Mucosa of descending colon (tissue), 3 donors: ENCODE measurements around the gene TMEM161A. TPM values are rescaled to one million over a fixed set of nuclear protein-coding genes. Genes with fewer than 3 reads are reported as not detected.

Experiments used
- ATAC-seq: fragments of 200-7000 bp; cut with Tn5 transposase; one replicate; pipeline ENCODE4 v1.9.1; 2020; ENCODE audit warnings: mild to moderate bottlenecking, moderate library complexity
- DNase-seq, 3 donors: peaks; one replicate each; pipeline ENCODE4 v3.0.0-alpha.2; 2020
- H3K36me3 ChIP-seq: fragments of 200-600 bp; one replicate; pipeline ENCODE4 v1.8.0; 2021; ENCODE audit warnings: low read depth, mild to moderate bottlenecking
- H3K4me1 ChIP-seq: fragments of 200-600 bp; one replicate; pipeline ENCODE4 v1.8.0; 2021; ENCODE audit warnings: low read depth, mild to moderate bottlenecking
- H3K4me3 ChIP-seq: fragments of 200-600 bp; one replicate; pipeline ENCODE4 v1.8.0; 2021; ENCODE audit warnings: mild to moderate bottlenecking
- H3K9me3 ChIP-seq: fragments of 200-600 bp; one replicate; pipeline ENCODE4 v1.8.0; 2021; ENCODE audit warnings: mild to moderate bottlenecking
- intact Hi-C, 2 donors: fragments of 100-400 bp; cut with DNase I in 1 of 2; cut with micrococcal nuclease in 1 of 2; formaldehyde crosslinking; loops; one replicate each; pipeline versions ENCODE4 v1.11.0 to v1.11.1; 2022; cut with DNase I, micrococcal nuclease
- total RNA-seq, 3 donors: library from RNA; stranded (reverse); fragmentation: NEBNext Ultra II Directional in 2 of 3; extraction: Animal tissue kit (Norgen Biotek cat#: 25700) in 2 of 3; gene quantifications; one replicate each; pipeline versions ENCODE4 v1.2.1 to v1.2.4, GENCODE V29; 2021 to 2023
- TF ChIP-seq, protein P1 (sequence below): fragments of 200-600 bp; IDR thresholded peaks from one replicate; pipeline ENCODE4 v1.8.0; 2022; ENCODE audit warnings: antibody characterized with exemption, mild to moderate bottlenecking
- donor health status: DM: no; HTN: no; CAD: no; lungs with moderate emphysema.
- donor health status: DM: no; HTN: no; CAD: no.
- donor health status: DM: no; HTN: yes; CAD: no.

Gene TMEM161A
- total RNA-seq, 3 donors from 2014 or later = 14.7 to 23.4 (median 17.6) TPM

DNA sequence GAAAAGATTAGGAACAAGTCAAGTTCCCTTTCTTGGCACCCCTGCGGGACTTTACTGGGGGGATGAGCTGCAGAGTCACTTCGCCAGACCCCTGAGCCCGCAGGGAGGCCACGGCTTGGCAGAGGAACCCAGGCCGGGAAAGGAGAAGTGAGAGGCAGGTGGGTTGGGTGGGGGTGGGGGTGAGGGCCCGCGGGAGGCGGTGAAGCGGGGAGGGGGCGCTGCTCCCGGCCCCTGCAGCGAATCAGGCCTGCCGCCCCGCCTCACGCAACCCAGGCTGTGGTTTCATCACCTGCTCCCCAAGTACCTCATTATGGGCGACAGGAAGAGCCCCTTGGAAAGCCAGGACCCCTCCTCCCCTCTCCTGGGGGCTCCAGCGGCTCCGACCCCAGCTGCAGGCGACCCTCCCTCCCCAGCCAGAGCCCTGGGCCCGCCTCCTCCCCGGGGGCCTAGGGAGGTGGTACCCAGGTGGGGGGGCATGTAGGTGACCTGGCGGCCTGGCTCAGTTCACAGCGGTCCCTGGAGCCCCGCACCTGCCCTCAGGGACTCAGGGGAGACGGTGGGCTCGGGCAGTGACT is 22.3 kb upstream of the TMEM161A start:
- DNase-seq = no peak
- H3K36me3 ChIP-seq = no peaks in the 10 kb centered on the region
- no peaks in the 10 kb centered on the region for H3K9me3 ChIP-seq
- intact Hi-C loops = no loop called here
- no peaks in the 10 kb centered on the region for H3K4me1 ChIP-seq
- TF ChIP-seq, protein P1, sequence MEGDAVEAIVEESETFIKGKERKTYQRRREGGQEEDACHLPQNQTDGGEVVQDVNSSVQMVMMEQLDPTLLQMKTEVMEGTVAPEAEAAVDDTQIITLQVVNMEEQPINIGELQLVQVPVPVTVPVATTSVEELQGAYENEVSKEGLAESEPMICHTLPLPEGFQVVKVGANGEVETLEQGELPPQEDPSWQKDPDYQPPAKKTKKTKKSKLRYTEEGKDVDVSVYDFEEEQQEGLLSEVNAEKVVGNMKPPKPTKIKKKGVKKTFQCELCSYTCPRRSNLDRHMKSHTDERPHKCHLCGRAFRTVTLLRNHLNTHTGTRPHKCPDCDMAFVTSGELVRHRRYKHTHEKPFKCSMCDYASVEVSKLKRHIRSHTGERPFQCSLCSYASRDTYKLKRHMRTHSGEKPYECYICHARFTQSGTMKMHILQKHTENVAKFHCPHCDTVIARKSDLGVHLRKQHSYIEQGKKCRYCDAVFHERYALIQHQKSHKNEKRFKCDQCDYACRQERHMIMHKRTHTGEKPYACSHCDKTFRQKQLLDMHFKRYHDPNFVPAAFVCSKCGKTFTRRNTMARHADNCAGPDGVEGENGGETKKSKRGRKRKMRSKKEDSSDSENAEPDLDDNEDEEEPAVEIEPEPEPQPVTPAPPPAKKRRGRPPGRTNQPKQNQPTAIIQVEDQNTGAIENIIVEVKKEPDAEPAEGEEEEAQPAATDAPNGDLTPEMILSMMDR = no peak
- no peak overlapping the region for H3K4me3 ChIP-seq
- ATAC-seq = peak; percentile 44

DNA sequence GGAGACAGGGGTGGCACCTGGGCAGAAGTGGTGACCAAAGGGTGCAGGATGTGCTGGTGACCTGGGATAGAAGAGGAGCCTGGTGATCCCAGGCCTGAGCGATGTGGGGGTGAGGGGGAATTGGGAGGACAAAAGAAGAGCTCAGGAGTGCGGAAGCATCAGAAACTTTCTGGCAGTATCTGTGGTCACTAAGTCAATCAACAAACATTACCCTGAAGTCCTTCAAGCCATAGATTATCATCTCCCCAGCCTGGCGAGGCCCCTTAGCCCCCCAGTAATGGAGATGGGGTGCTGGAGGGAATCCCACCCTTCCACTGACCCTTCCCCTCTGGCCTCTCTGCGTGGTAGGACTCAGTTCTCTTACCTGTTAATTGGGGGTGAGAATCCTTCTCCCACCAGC is 21.3 kb upstream of the TMEM161A start:
- no peaks in the 10 kb centered on the region for H3K36me3 ChIP-seq
- no peaks in the 10 kb centered on the region for H3K4me1 ChIP-seq
- TF ChIP-seq, protein P1 = no peak
- ATAC-seq = no peak
- no peak for DNase-seq
- intact Hi-C loops = no loop called here
- no peaks in the 10 kb centered on the region for H3K9me3 ChIP-seq
- no peak overlapping the region for H3K4me3 ChIP-seq

DNA sequence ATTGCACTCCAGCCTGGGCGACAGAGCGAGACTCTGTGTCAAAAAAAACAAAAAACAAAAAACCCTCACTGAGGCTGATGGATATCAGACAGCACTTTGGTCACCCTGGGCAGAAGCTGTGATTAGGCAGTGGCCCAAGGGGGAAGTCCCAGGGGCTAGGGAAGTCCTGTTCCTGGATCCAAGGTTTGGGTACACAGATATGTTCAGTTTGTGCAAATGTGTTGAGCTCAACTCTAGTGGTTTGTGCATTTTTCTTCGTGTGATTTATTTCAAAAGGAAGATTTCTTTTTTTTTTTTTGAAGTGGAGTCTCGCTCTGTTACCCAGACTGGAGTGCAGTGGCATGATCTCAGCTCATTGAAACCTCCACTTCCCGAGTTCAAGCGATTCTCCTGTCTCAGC is 19.5 kb upstream of the TMEM161A start:
- Histone ChIP-seq H3K36me3 (no peaks in the 10 kb centered on the region), H3K9me3 (no peaks in the 10 kb centered on the region), H3K4me3 (no peak overlapping the region), H3K4me1 (no peaks in the 10 kb centered on the region)
- intact Hi-C loops = no loop called here
- no peak for ATAC-seq
- TF ChIP-seq, protein P1 = no peak
- DNase-seq = no peak

DNA sequence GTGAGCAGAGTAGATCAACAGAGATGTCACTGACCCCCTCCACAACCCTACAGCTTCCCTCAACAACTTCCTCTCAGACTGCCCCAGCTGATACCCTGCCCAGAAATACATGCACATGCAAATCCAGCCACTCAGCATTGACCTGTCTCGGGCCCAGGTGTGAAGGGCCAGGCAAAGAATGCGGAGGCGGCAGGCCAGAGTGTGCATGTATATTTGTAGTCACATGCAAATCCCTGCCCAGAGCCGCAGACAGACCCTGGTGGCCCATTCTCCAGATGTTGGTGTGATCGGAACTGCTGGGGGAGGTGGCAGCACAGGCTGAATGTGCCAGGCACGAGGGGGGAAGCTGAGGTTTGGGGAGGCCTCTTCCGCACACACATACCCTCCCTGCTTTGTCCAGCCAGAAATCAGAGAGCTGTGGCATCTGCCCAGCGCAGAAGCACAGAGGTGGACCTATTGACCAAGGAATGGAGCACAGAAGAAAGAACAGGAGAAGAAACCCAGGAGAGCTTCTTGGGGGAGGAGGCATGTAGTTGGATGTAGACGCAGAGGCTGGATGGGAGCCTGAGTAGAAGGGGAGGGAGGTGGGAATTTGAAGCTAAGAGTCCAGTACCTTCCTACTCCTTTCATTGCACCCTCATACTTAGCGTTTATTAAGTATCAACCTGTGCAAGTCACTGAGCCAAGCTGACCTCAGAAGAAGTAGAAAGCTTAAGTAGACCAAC is 17.4 kb upstream of the TMEM161A start:
- DNase-seq (no peak), ATAC-seq (peak; percentile 60)
- TF ChIP-seq, protein P1 = no peak
- no peaks in the 10 kb centered on the region for H3K36me3 ChIP-seq
- H3K9me3 ChIP-seq = no peaks in the 10 kb centered on the region
- intact Hi-C loops = no loop called here
- no peak overlapping the region for H3K4me3 ChIP-seq
- H3K4me1 ChIP-seq = no peaks in the 10 kb centered on the region

DNA sequence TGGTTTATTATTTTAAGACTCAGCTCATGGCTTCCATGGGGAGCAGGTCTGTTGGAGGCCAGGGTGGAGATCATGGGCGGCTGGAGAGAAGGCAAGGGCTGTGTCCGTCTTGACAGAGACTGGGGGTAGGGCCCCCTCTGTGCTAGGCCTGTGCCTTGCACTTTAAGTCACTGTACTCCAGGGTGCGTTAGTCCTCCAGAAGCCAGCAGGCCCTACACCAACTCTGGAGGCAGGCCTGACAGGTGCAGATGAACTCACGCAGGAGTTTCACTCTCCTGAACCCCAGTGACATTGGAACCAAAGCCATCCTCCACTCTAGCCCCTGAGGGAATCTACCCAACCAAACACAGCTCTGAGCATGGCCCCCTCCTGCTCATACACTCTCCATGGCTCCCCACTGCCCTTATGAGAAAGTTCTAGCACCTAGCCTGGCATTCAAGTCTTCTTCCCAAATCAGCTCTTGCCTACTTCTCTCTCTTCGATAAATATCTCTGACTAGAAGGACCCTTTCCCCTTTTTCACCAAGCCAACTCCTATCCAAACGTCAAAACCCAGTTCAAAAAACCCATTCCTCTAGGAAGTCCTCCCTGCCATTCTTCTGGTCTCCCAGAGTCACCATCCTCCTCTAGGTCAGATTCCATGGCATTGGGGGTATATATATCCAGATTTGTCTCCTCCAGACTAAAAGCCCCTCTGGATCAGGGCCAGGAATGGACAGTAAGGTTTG is 16.7 kb upstream of the TMEM161A start:
- ATAC-seq = peak; percentile 19
- TF ChIP-seq, protein P1 = no peak
- intact Hi-C loops = no loop called here

More for the DNA sequence above, 16.7 kb upstream of the TMEM161A start:
- no peak overlapping the region for H3K4me3 ChIP-seq
- no peak for DNase-seq
- no peaks in the 10 kb centered on the region for H3K4me1 ChIP-seq
- H3K9me3 ChIP-seq = no peaks in the 10 kb centered on the region
- H3K36me3 ChIP-seq = no peaks in the 10 kb centered on the region
